SU-DHL-6 (cell line): ENCODE measurements around the gene DES.

Source experiments
- H2AFZ ChIP-seq: fragments of 200-600 bp; sonication (generic); 2 replicates; pipeline ENCODE4 v1.6.1; 2014; ENCODE audit warnings: low read depth, mild to moderate bottlenecking, moderate library complexity, mixed read lengths, antibody characterized with exemption, low read length; ENCODE audit not compliant: severe bottlenecking
- H3F3A ChIP-seq: fragments of 200-600 bp; shearing (Covaris generic); 2 replicates; pipeline ENCODE4 v1.6.0; 2016; ENCODE audit warnings: antibody characterized with exemption, mild to moderate bottlenecking; ENCODE audit not compliant: insufficient read depth
- H3K27ac ChIP-seq: fragments of 200-600 bp; sonication (generic); 2 replicates; pipeline ENCODE4 v1.5.1; 2016; ENCODE audit warnings: low read depth, mild to moderate bottlenecking, low read length, moderate library complexity, mixed read lengths
- H3K27me3 ChIP-seq: fragments of 200-600 bp; sonication (generic), shearing (Covaris generic); 2 replicates; pipeline ENCODE4 v1.6.0; 2014; ENCODE audit warnings: mild to moderate bottlenecking, low read length
- H3K36me3 ChIP-seq: fragments of 200-600 bp; sonication (generic); 2 replicates; pipeline ENCODE4 v1.6.1; 2014; ENCODE audit warnings: mild to moderate bottlenecking, low read length, mixed read lengths
- H3K4me2 ChIP-seq: fragments of 300-600, 200-600 bp; shearing (Covaris generic), sonication (generic); 2 replicates; pipeline ENCODE4 v1.6.0; 2014; ENCODE audit warnings: low read length, low read depth, mild to moderate bottlenecking; ENCODE audit not compliant: poor library complexity, severe bottlenecking
- H3K4me3 ChIP-seq: fragments of 200-600 bp; sonication (generic); 2 replicates; pipeline ENCODE4 v1.5.1; 2014; ENCODE audit warnings: antibody characterized with exemption, low read length, mild to moderate bottlenecking, mixed read lengths; ENCODE audit not compliant: insufficient read depth, poor library complexity, severe bottlenecking
- H3K79me2 ChIP-seq: fragments of 200-600 bp; sonication (generic); 2 replicates; pipeline ENCODE4 v1.6.1; 2014; ENCODE audit warnings: mild to moderate bottlenecking, low read length, moderate library complexity; ENCODE audit not compliant: insufficient read depth
- H3K9ac ChIP-seq: fragments of 200-600 bp; sonication (generic); 2 replicates; pipeline ENCODE4 v1.7.0; 2014; ENCODE audit warnings: mild to moderate bottlenecking, low read length
- H3K9me2 ChIP-seq: fragments of 200-600 bp; sonication (generic); replicated peaks from 2 replicates; pipeline ENCODE4 v1.6.1; 2014; ENCODE audit warnings: low read length; ENCODE audit not compliant: insufficient read depth
- H3K9me3 ChIP-seq: fragments of 200-600 bp; sonication (generic); 2 replicates; pipeline ENCODE4 v1.6.1; 2014; ENCODE audit warnings: low read length, mixed read lengths; ENCODE audit not compliant: insufficient read depth
- H4K20me1 ChIP-seq: fragments of 200-600 bp; sonication (generic); 2 replicates; pipeline ENCODE4 v1.6.1; 2014; ENCODE audit warnings: low read depth, mild to moderate bottlenecking, antibody characterized with exemption, low read length, moderate library complexity, mixed read lengths
- EZH2phosphoT487 ChIP-seq: fragments of 200-600 bp; sonication (generic), shearing (Covaris generic); conservative IDR thresholded peaks from 2 replicates; pipeline ENCODE4 v1.6.1; 2018; ENCODE audit warnings: mild to moderate bottlenecking, antibody characterized with exemption, low read length, moderate library complexity, mixed read lengths
- TF ChIP-seq, protein P1 (sequence below): fragments of 200-600 bp; sonication (generic); IDR thresholded peaks from one replicate; pipeline ENCODE4 v1.5.1; 2017; ENCODE audit warnings: antibody characterized with exemption, mild to moderate bottlenecking, low read length, moderate library complexity; ENCODE audit not compliant: insufficient read depth, poor library complexity, severe bottlenecking

The DES gene

DNA sequence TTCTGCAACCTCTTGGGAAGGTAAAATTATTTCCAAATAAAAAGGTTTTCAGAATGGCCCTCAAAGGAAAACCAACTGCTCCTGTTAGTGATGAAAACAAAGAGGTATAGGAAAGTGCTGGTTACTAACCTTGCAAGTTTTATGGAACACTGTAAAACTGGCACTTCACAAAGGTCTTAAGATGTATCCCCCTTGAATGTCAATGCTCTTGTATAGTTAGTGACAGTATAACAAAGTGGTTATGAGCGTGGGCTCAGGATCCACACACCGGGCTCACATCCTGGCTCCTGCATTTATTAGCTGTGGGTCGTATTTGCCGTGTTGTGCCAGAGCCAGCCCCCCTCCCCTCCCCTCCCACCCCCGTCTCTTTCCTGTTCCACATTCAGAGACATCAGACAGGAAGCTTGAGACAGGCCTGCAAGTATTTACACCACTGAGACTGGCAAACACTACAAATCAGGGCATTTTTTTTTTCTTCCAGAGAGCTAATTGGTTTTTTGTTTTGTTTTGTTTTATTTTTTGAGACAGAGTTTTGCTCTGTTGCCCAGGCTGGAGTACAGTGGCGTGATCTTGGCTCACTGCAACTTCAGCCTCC is 21.2 kb upstream of the DES start:
- Histone ChIP-seq H4K20me1 (no peaks in the 10 kb centered on the region), H3K27ac (no peak overlapping the region), H2AFZ (no peak overlapping the region), H3K27me3 (no peaks in the 10 kb centered on the region), H3K36me3 (no peaks in the 10 kb centered on the region), H3K4me3 (no peak overlapping the region), H3K9ac (no peak overlapping the region), H3K79me2 (no peaks in the 10 kb centered on the region), H3K9me3 (no peaks in the 10 kb centered on the region), H3K9me2 (no peaks in the 10 kb centered on the region), H3K4me2 (no peak overlapping the region), H3F3A (no peaks in the 10 kb centered on the region)
- TF ChIP-seq, protein P1, sequence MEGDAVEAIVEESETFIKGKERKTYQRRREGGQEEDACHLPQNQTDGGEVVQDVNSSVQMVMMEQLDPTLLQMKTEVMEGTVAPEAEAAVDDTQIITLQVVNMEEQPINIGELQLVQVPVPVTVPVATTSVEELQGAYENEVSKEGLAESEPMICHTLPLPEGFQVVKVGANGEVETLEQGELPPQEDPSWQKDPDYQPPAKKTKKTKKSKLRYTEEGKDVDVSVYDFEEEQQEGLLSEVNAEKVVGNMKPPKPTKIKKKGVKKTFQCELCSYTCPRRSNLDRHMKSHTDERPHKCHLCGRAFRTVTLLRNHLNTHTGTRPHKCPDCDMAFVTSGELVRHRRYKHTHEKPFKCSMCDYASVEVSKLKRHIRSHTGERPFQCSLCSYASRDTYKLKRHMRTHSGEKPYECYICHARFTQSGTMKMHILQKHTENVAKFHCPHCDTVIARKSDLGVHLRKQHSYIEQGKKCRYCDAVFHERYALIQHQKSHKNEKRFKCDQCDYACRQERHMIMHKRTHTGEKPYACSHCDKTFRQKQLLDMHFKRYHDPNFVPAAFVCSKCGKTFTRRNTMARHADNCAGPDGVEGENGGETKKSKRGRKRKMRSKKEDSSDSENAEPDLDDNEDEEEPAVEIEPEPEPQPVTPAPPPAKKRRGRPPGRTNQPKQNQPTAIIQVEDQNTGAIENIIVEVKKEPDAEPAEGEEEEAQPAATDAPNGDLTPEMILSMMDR = no peak
- no peak for TF ChIP-seq EZH2phosphoT487

DNA sequence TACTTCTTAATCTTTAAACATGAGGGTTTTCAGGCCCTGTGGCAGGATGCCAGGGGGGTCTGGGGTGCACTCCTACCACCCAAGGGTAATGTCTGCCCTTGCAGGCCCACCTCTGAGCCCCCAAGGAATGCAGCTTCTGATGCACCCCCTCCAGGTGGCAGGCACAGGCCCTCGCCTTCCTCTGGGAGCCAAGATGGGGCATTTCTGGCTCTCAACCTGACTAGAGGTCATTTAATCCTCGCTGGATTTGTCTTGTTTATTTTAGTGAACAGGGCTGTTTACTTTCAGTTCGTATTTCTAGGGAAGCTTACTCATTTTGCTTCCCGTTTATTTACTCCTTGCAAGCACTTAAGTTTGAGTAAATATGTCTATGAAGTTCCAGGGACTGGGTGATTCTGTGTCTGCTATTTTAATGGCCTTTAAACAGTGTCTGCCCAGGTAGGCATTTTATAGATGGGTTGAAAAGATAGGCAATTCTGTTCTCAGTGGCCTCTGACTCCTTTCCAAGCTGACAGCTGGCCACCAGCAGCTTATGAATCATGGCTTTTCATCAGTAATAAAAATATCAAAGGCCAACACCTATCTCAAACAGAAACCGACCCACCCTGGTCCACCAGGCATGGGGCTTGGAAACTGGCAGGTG is 19.3 kb upstream of the DES start:
- Histone ChIP-seq H3K9ac (no peak overlapping the region), H3K79me2 (no peaks in the 10 kb centered on the region), H2AFZ (no peak overlapping the region), H3K9me2 (no peaks in the 10 kb centered on the region), H3K4me3 (no peak overlapping the region), H3F3A (no peaks in the 10 kb centered on the region), H3K36me3 (no peaks in the 10 kb centered on the region), H3K4me2 (no peak overlapping the region), H3K9me3 (no peaks in the 10 kb centered on the region), H3K27me3 (no peaks in the 10 kb centered on the region), H3K27ac (no peak overlapping the region), H4K20me1 (no peaks in the 10 kb centered on the region)
- TF ChIP-seq EZH2phosphoT487 = no peak
- TF ChIP-seq, protein P1 = no peak

DNA sequence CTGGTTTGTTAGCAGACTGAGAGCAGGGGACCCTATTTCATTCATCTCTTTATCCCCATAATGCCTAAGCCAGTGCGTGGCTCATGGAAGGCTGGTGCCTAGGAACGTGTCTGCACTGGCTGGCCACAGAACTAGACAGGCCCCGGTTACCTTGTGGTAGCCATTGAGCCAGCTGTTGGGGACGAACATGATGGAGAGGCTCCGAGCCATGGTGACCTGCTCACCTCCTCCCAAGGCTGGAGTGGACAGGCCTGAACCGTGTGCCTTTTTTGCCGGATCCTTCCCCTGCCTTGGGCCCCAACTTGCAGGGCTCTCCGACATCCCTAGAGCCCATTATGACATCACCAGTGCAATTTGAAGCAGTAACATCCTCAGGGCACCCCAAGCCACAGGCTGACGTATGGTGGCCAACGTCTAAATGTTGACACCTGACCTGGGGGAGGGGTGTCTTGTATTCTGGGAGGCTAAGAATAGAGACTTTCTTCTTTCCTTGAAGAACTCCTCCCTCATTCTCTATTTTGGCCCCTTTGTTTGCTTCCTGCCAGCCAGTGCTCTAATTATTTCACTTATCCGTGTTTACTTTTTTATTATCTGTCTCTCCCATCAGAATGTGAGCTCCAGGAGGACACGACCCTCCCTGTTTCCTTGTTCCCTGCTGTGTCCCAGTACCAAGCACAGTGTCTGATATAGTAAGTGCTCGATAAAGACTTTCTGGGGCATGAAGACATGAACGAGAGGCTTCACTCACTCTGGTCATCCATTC is 18.3 kb upstream of the DES start:
- no peaks in the 10 kb centered on the region for H4K20me1 ChIP-seq
- no peaks in the 10 kb centered on the region for H3K79me2 ChIP-seq
- no peak overlapping the region for H3K27ac ChIP-seq
- no peak overlapping the region for H3K9ac ChIP-seq
- no peaks in the 10 kb centered on the region for H3K27me3 ChIP-seq
- H3K4me2 ChIP-seq = no peak overlapping the region
- no peaks in the 10 kb centered on the region for H3K36me3 ChIP-seq
- H2AFZ ChIP-seq = no peak overlapping the region
- no peaks in the 10 kb centered on the region for H3F3A ChIP-seq
- no peak overlapping the region for H3K4me3 ChIP-seq
- no peak for TF ChIP-seq EZH2phosphoT487
- TF ChIP-seq, protein P1 = no peak
- H3K9me2 ChIP-seq = no peaks in the 10 kb centered on the region
- no peaks in the 10 kb centered on the region for H3K9me3 ChIP-seq
